ENCODE results near the gene PPEF2.

DNA sequence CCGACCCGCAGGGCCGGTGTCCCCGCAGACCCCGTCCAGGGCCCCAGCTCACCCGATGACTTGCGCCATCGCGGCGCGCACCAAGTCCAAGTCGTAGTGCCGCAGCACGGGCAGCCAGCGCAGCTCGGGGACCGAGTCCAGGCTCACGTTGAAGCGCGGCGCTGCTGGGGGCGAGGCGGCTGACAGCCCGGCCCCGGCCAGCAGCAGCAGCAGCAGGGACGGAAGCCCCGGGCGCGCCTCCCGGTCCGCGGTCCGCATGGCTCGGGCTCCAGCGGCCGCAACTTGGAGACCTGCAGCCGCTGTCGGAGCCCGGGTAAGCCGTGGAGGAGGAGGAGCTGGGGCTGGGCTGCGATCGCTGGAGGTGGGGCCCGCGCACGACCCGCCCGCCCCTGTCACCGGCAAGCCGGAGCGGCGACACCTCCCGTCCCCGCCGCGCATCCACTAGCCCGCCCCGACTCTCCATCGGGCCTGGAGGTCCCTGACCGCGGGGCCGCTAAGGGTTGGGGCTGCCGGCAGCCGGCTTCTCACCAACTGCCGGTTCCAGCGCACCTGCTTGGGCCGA lies 38.5 kb upstream of the PPEF2 start, which contains the start of gene NAAA:
- TF ChIP-seq EZH2phosphoT487 (IDR thresholded peaks at IDR 0.05; ENCODE audit: insufficient read depth, low read depth) (no peak), EZH2 (IDR thresholded peaks at IDR 0.05; ENCODE audit: insufficient read depth, poor library complexity, severe bottlenecking) (no peak)
